ENCODE results near the gene FOXJ3.

The FOXJ3 gene

DNA sequence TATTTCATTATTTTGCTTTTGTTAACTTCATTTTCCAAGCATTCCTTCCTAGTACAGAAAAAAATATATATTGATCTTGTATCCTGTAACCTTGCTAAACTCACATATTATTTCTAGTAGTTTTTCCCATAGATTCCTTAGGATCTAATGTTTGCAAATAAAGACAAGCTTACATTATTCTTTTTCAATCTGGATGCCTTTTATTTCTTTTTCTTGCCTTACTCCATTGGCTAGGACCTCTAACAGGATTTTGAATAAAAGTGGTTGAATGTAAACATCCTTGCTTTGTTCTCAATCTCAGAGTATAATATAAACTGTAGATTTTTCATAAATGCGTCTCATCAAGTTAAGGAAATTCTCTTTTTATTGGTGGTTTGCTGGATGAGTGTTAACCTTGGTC, 96.0 kb downstream of the FOXJ3 start:
- TF ChIP-seq, protein P1, sequence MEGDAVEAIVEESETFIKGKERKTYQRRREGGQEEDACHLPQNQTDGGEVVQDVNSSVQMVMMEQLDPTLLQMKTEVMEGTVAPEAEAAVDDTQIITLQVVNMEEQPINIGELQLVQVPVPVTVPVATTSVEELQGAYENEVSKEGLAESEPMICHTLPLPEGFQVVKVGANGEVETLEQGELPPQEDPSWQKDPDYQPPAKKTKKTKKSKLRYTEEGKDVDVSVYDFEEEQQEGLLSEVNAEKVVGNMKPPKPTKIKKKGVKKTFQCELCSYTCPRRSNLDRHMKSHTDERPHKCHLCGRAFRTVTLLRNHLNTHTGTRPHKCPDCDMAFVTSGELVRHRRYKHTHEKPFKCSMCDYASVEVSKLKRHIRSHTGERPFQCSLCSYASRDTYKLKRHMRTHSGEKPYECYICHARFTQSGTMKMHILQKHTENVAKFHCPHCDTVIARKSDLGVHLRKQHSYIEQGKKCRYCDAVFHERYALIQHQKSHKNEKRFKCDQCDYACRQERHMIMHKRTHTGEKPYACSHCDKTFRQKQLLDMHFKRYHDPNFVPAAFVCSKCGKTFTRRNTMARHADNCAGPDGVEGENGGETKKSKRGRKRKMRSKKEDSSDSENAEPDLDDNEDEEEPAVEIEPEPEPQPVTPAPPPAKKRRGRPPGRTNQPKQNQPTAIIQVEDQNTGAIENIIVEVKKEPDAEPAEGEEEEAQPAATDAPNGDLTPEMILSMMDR (conservative IDR thresholded peaks at IDR 0.05; ENCODE audit: low read depth, low read length), result no peak
- DNase-seq (ENCODE audit: low read depth), result no peak
- no peak overlapping the region for H3K4me3 ChIP-seq (ENCODE audit: low read depth, low read length)

DNA sequence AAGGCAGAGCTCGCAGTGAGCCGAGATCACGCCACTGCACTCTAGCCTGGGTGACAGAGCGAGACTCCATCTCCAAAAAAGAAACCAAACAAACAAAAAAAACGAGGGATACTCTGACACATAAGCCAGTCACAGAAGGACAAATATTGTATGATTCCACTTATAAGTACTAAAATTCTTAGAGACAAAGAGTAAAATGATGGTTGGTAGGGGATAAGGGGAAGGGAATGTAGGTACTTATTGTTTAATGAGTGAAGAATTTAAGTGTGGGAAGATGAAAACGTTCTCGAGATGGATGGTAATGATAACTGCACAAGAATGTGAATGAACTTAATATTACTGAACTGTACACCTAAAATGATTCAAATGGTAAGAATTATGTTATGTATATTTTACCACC, 103.8 kb downstream of the FOXJ3 start:
- TF ChIP-seq, protein P1 (conservative IDR thresholded peaks at IDR 0.05; ENCODE audit: low read depth, low read length), result no peak
- no peak for DNase-seq (ENCODE audit: low read depth)

DNA sequence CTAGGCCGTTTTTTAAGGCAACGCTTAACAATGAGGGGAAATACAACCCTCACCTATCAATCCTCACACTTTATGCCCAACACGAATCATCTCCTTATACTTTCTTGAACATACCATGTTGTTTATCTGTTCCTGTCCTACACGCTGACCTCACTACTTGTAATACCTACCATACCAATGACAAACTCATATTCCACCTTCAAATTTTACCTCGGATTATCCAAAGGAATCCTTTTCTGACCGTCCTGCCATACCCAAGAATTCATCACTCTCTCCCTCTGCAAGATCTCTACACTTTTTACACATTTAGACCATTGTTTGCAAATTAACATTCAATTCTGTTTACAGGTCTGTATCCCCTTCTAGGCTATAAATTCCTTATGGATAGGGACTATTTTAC, 106.1 kb downstream of the FOXJ3 start:
- DNase-seq (ENCODE audit: low read depth), result no peak
- no peak overlapping the region for H3K4me3 ChIP-seq (ENCODE audit: low read depth, low read length)
- TF ChIP-seq, protein P1 (conservative IDR thresholded peaks at IDR 0.05; ENCODE audit: low read depth, low read length), result no peak

More for the DNA sequence above, 103.8 kb downstream of the FOXJ3 start:
- H3K4me3 ChIP-seq (ENCODE audit: low read depth, low read length), result no peak overlapping the region

DNA sequence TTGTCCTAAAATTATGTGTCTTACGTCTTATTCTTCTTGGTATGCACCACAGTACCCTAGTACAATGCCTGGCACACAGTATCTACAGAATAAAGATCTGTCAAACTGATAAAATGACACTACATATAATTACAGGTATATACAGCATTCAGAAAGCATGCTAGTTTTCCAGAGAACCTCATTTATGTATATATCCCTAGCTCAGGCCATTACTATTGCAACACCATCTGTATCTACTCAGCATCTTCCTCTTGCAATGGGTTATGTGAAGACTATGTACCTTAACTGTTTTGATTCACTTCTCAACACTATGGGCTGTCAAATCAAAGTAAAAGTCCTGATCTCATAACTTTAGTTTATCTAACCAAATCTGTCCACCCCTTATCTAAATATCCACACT, 112.0 kb downstream of the FOXJ3 start:
- no peak for DNase-seq (ENCODE audit: low read depth)
- H3K4me3 ChIP-seq (ENCODE audit: low read depth, low read length), result no peak overlapping the region
- TF ChIP-seq, protein P1 (conservative IDR thresholded peaks at IDR 0.05; ENCODE audit: low read depth, low read length), result no peak

DNA sequence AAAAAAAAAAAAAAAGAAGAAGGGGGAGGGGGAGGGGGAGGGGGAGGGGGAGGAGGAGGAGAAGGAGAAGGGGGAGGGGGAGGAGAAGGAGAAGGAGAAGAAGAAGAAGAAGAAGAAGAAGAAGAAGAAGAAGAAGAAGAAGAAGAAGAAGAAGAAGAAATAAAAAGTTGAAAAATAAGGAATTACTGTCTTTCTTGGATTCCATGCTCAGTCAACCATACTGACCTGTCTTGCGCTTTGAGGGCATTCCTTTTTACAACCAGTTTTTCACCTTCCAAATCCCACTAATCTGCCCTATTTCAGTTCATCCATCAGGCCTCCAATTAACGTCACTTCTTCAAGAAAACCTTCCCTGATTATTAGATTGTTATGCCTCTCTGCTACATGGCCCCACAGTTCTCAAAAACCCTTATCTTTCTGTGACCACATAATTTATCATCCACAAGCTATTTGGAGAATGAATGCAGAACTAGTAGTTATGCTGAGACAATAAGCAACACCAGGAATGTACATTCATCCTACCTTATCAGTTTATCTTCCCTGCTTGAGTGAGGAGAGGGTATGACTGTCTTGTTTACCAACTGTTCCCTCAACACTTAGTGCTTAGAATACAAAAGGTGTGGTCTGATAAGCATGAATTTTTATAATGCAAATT, 113.0 kb downstream of the FOXJ3 start:
- DNase-seq (ENCODE audit: low read depth), result peak; percentile 82
- H3K4me3 ChIP-seq (ENCODE audit: low read depth, low read length), result no peak overlapping the region
- TF ChIP-seq, protein P1 (conservative IDR thresholded peaks at IDR 0.05; ENCODE audit: low read depth, low read length), result no peak

DNA sequence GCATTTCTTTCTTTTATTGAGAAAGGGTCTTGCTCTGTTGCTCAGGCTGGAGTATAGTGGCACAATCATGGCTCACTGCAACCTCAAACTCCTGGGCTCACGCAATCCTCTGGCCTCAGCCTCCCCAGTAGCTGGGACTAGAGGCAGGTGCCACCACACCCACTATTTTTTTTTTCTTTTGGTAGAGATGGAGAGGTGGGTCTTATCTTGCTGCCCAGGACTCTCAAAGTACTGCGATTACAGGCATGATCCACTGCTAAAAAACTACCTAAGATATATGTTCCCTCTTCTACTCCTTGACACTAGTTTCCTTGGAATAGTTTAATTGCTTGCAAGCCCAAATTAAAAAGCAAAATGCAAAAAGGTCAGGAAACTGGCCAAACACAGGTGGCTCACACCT, 113.6 kb downstream of the FOXJ3 start:
- TF ChIP-seq, protein P1 (conservative IDR thresholded peaks at IDR 0.05; ENCODE audit: low read depth, low read length), result no peak
- DNase-seq (ENCODE audit: low read depth), result no peak
- no peak overlapping the region for H3K4me3 ChIP-seq (ENCODE audit: low read depth, low read length)

DNA sequence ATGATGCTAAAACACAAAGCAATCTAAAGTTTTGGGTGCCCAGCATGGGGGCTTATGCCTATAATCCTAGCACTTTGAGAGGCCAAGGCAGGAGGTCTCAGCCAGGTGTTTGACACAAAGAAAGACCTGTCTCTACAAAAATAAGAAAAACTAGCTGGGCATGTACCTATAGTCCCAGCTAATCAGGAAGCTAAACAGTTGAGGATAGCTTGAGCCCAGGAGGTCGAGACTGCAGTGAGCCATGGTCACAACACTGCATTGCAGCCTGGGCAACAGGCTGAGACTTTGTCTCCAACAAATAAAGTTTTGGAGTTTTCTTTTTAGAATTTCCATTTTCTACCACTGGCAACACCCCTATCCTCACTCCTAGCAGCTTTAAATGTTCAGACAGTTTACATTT, 115.4 kb downstream of the FOXJ3 start:
- TF ChIP-seq, protein P1 (conservative IDR thresholded peaks at IDR 0.05; ENCODE audit: low read depth, low read length), result no peak
- no peak overlapping the region for H3K4me3 ChIP-seq (ENCODE audit: low read depth, low read length)
- no peak for DNase-seq (ENCODE audit: low read depth)
